C4-2B (cell line): ENCODE data around the gene EFCC1.

Experiments
- H3K27ac ChIP-seq: fragments of 450-650 bp; 2 replicates; pipeline ENCODE4 v1.5.1; 2017
- ZFX ChIP-seq: fragments of 450-650 bp; IDR thresholded peaks from 2 replicates; pipeline ENCODE4 v1.6.1; 2017
- TF ChIP-seq, protein P1 (sequence below): fragments of 450-650 bp; conservative IDR thresholded peaks from 2 replicates; pipeline ENCODE4 v1.5.1; 2017; ENCODE audit warnings: mild to moderate bottlenecking

Gene EFCC1

DNA sequence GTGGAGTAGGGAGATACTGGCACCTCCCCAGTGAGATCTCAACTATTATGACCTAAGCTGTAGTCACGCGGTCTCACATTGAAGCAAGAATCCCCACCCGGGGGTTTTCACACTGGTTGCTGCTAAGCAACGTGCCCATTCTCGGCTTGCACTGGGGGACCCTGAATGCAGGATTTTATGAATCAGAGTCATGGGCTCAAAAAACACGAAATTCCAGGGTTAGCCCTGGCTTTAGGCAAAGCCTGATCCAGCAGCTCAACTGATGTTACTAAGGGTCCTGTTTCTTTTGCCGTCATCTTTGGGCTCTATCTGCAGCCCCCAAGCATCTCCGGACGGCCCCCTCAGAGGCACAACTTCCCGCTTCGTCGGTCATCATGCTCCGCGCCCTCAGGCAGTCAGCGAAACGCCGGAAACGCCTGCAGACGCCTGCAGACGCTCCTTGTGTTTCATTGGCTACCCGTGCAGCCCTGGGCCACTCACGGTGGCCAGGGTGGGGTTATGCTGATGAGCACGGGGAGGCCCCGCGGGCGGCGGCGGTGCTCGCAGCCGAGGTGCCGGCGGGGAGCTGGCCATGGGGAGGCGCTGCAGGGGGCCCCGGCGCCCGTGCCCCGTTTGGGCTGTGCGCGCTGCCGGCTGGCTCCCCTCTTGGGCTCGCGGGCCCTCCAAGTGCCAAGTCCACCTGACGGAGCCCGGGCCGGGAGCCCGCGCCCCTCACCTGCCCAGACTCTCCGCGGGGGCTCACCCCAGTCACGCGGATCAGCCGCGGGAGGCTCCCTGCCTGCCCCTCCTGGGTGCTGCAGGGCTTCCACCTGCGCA is 25.8 kb downstream of the EFCC1 start:
- TF ChIP-seq, protein P1, sequence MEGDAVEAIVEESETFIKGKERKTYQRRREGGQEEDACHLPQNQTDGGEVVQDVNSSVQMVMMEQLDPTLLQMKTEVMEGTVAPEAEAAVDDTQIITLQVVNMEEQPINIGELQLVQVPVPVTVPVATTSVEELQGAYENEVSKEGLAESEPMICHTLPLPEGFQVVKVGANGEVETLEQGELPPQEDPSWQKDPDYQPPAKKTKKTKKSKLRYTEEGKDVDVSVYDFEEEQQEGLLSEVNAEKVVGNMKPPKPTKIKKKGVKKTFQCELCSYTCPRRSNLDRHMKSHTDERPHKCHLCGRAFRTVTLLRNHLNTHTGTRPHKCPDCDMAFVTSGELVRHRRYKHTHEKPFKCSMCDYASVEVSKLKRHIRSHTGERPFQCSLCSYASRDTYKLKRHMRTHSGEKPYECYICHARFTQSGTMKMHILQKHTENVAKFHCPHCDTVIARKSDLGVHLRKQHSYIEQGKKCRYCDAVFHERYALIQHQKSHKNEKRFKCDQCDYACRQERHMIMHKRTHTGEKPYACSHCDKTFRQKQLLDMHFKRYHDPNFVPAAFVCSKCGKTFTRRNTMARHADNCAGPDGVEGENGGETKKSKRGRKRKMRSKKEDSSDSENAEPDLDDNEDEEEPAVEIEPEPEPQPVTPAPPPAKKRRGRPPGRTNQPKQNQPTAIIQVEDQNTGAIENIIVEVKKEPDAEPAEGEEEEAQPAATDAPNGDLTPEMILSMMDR: no peak; the same call in 1 of the 2 replicates
- TF ChIP-seq ZFX: no peak
- H3K27ac ChIP-seq: peak overlapping the region; percentile 24

DNA sequence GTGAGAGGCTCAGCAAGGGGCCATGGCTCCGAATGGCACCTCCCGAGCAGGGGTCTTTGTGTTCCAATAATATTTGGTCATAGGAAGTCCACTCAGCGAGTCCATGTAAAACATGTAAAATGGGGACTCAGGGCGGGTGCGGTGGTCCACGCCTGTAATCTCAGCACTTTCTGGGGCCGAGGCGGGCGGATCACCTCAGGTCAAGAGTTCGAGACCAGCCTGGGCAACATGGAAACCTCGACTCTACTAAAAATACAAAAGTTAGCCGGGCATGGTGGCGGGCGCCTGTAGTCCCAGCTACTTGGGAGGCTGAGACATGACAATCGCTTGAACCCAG is 26.4 kb downstream of the EFCC1 start:
- peak overlapping the region; percentile 24 for H3K27ac ChIP-seq
- TF ChIP-seq, protein P1: no peak
- TF ChIP-seq ZFX: no peak

DNA sequence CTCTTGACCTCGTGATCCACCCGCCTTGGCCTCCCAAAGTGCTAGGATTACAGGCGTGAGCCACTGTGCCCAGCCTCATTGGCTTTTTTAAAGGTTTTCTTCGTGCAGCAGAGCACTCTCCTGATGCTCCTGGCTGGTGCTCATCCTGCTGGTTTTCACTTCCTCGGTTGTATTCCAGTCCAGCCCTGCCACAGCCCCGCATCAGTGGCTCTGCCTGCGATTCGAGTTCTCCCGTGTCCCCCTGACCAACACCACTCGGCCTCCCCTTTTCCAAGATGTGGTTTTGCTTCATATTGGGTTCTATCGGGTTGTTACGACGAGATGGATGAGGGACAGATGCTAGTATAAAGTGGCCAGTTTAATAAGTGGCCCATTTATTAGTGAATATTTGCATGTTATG is 27.8 kb downstream of the EFCC1 start:
- H3K27ac ChIP-seq: no peak overlapping the region
- no peak for TF ChIP-seq ZFX
- TF ChIP-seq, protein P1: no peak

DNA sequence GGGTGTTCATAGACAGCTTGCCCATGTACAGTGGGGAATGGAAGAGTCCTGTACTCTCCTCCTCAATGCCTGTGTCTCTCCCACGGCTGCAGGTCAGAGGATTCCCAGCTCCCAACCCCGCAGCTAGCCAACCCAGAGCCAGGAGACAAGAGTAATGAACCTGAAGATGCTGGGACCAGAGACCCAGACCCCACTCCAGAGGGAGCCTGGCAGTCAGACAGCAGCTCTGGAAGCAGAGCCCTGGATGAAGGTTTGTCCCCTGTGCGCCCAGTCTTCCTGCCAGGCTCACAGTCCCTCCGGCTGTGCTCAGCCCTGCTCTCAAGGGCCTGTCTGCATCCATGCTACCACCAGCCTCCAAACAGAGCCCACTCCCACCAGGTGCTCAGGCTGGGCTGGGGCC is 29.5 kb downstream of the EFCC1 start:
- no peak overlapping the region for H3K27ac ChIP-seq
- TF ChIP-seq ZFX: no peak
- TF ChIP-seq, protein P1: no peak

DNA sequence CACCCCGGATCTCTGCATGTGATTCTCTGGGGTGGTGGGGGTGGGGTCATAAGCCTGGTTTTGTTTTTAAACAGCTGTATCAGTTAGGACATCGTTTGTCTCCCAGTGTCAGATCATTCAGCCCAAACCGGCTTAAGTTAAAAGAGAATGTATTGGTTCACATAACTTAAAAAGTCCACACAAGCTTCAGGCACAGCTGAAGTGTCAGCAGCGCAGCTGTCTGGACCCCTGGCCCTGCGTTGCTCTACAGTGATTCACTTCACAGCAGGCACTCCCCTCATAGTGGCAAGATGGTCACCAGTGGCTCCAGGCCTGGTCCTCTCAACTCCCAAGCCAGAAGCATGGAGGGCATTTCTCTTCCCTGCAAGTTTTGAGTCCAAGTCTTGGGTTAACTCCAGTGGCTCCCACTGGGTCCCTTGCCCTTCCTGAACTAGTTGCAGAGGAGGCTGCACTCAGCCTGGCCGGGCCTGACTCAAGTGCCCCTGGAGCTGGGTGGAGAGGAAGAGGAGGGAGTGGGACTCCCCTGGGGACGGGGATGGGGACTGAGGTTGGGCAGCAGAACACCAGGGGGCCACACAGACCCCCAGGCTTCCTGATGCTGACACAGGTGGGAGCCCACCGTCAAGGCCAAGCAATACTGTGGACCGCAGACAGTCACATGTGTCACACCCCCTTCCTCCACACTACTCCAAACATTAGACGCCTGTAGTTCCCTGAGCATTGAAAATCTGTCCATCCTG is 30.5 kb downstream of the EFCC1 start:
- no peak for TF ChIP-seq ZFX
- TF ChIP-seq, protein P1: no peak
- no peak overlapping the region for H3K27ac ChIP-seq

DNA sequence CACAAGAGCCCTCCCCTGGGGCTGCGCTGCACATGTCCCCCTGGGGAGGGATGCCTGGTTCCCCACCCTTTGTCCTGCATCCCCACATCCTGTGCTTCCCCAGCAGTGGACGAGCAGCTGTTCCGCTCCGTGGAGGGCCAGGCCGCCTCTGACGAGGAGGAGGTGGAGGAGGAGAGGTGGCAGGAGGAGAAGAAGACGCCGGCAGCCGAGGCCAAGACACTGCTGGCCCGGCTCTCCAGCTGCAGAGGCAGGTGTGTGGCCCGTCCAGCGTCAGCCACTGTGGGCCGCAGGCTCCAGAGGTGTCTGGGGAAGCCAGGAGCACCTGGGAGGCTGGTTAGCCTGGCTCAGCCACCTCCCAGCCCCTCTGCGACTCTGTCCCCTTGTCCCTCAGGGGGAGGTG is 31.6 kb downstream of the EFCC1 start:
- no peak overlapping the region for H3K27ac ChIP-seq
- TF ChIP-seq ZFX: no peak
- TF ChIP-seq, protein P1: no peak

DNA sequence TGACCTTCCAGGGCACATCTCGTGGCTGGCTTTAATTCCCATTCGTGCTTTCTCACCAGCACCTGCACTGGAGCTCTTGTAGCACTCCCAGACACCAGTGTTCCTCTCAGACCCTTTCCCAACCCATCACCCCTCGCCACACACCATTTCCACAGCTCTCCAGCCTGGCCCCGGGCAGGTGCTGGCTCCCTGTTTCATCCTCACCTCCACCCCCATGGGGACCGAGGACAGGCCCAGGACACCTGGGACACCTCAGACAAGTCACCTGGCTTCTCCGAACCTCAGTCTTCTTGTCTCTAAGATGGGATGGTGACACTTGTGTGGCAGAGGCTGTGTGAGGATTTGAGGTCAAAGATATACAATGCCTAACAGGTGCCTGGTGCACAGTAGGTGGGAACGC is 32.0 kb downstream of the EFCC1 start:
- no peak overlapping the region for H3K27ac ChIP-seq
- no peak for TF ChIP-seq ZFX
- TF ChIP-seq, protein P1: no peak
